GM19468 (cell line): Measurements from ENCODE around the gene MAPK1.
"Not testable (repeated sequence)": the region's sequence is repeated elsewhere in the genome, so short reads cannot be mapped to it uniquely, and the experiment has no call there.

Source experiments
- ATAC-seq: cut with Tn5 transposase; IDR thresholded peaks from one replicate; pipeline ENCODE4 v1.9.1; 2021; ENCODE audit warnings: mild to moderate bottlenecking, moderate library complexity, moderate number of reproducible peaks; ENCODE audit not compliant: unreplicated experiment; ENCODE audit errors: extremely low read depth

Gene MAPK1

GRCh38 chr22:21731503-21731902 is 135.9 kb downstream of the MAPK1 start:
- no peak for ATAC-seq

- no peak for ATAC-seq
Observed at GRCh38 chr22:21730535-21731308, 136.7 kb downstream of the MAPK1 start.

- ATAC-seq = not testable (repeated sequence)
Observed at GRCh38 chr22:21729184-21729583, 138.3 kb downstream of the MAPK1 start.

- no peak for ATAC-seq
Observed at GRCh38 chr22:21728270-21728669, 139.2 kb downstream of the MAPK1 start.

- no peak for ATAC-seq
Observed at GRCh38 chr22:21727768-21728167, 139.7 kb downstream of the MAPK1 start.

GRCh38 chr22:21727159-21727558 is 140.3 kb downstream of the MAPK1 start:
- ATAC-seq = no peak

GRCh38 chr22:21726650-21727049 is 140.8 kb downstream of the MAPK1 start:
- peak; percentile 79 for ATAC-seq

GRCh38 chr22:21725956-21726649 is 141.3 kb downstream of the MAPK1 start:
- no peak for ATAC-seq

GRCh38 chr22:21724496-21724895 is 142.9 kb downstream of the MAPK1 start:
- ATAC-seq = not testable (repeated sequence)

GRCh38 chr22:21721195-21721852 is 146.1 kb downstream of the MAPK1 start:
- ATAC-seq = not testable (repeated sequence)

GRCh38 chr22:21720191-21720859 is 147.1 kb downstream of the MAPK1 start:
- ATAC-seq = not testable (repeated sequence)

GRCh38 chr22:21719024-21719423 is 148.4 kb downstream of the MAPK1 start:
- ATAC-seq = no peak

GRCh38 chr22:21718499-21718898 is 148.9 kb downstream of the MAPK1 start:
- ATAC-seq = no peak

GRCh38 chr22:21716395-21717122 is 150.9 kb downstream of the MAPK1 start:
- not testable (repeated sequence) for ATAC-seq

- ATAC-seq = no peak
Observed at GRCh38 chr22:21714786-21715185, 152.7 kb downstream of the MAPK1 start.

- ATAC-seq = no peak
Observed at GRCh38 chr22:21714059-21714770, 153.2 kb downstream of the MAPK1 start.

- no peak for ATAC-seq
Observed at GRCh38 chr22:21713428-21714058, 153.9 kb downstream of the MAPK1 start.

- ATAC-seq = no peak
Observed at GRCh38 chr22:21712751-21713427, 154.6 kb downstream of the MAPK1 start.
